NOMO-1 (cell line): ENCODE data around the gene ISG15.
"Not testable (repeated sequence)": the region's sequence is repeated elsewhere in the genome, so short reads cannot be mapped to it uniquely, and the experiment has no call there.

ENCODE experiments used
- DNase-seq, 2 experiments: peaks; one replicate each; lab custom pipeline; 2025; ENCODE audit not compliant: unreplicated experiment in 2 of 2; lab: John Stamatoyannopoulos, UW

Gene ISG15

DNA sequence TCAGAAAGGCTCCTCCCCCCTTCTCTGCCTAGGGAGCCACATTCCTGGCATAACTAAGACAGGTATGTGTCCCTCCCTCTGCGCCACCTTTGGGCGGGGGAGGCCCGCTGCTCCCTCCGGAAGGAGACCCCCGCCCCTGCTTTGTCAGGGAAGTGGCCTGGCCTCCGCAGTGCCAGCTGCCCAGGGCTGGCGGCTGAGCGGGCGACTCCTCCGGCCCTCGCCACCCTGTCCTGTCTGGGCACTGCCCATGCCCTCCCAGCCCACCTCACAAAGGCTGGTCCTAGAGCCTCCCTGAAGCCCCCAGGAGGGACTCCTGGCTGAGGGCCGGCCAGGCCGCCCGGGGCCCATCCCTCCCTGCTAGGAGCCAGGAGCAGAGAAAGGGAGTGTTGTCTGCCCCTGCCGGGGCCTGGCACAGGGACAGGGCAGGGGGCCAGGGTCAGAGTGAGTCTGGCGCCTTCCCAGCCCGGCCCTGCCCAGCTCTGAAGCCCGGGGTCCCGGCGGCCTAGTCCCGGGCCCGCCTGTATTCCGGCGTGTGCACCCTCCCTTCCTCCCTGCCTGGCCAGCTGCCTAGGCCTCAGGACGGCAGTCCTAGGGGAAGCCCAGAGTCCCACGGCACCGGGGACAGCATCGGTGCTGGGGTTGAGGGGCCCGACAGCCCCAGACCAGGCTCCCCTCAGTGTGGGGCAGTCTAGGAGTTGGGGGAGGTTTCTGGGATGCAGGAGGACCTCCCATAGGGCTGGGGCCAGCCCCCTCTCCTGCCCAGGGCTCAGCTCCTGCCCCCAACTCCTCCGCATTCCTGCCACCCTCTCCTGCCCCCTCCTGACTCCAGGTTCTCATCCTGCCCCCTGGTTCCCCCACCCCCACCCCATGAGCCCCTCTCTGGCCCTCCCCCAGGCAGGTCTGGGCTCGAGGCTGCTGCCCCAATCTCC lies 11.7 kb downstream of the ISG15 start:
- no peak for DNase-seq

DNA sequence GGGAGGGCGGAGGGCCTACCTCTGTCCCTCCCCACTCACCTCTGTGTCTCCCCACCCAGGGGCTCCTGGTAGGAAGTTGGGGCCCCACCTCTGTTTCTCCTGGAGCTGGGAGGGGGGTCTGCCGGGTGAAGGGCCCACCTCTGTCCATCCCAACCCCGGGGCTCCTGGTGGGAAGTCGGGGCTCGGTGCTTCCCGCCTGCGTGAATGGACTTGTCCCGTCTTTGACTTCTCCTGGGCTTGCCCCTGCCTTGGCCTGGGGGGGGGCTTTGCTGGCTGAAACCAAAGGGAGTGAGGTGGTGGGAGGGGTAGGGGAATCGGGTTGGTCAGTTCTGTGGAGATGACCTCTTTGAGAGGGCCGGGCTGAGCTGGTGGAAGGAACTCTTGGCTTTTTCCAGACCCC lies 12.4 kb downstream of the ISG15 start:
- DNase-seq: no peak

DNA sequence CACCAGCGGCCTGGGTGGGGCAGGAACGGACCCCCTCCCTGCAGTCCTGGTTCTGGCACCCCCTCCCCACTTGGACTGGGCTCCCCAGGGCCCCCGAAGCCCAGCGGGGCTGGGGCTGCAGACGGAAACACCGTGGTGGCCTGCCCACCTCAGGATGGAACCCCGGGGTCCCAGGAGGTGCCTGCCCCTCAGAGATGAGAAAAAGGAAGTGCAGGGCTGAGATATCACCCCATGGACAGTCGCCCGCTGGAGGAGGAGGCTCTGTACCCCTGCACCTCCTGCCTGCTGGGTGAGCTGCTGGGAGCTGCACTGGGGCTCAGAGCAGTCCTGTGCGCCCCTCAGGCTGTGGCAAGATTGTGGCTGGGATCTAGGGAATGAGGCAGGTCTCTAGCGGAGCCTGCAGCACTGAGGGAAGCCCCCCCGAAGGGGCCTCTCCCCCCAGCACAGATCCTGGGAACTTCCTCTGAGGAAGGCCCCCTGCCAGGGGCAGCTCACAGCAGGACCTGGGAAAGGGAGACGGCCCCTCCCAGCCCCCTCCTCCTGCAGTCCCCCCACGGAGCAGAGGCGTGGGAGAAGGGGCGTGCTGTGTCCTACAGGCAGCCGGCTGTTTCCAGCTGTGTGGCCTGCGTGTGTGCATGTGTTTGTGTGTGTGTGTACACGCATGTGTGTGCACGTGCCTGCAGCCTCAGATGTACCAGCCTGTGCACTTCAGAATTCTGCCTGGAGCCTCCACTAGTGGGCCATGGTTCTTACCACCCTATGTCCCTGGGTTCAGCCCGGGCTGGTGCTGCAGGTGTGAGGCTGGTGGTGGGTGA lies 13.5 kb downstream of the ISG15 start:
- no peak for DNase-seq

DNA sequence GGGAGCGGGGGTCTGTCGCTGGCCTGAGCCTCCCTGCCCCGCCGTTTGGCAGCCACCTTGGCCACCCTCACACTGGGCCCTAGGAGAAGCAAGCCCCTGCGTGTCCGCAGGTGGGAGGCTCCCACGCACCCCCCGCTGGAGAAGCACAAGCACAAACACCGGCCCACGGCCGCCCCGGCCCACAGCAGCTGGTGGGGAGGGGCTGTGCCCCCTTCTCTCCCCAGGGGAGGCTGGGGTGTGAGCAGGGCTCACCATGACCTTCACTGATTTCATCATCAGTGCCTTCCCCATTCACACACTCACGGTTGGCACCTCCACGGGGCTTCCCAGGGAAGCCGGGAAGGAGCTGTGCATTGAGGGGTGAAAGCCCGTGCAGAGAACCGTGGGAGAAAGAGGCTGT lies 14.5 kb downstream of the ISG15 start:
- no peak for DNase-seq

DNA sequence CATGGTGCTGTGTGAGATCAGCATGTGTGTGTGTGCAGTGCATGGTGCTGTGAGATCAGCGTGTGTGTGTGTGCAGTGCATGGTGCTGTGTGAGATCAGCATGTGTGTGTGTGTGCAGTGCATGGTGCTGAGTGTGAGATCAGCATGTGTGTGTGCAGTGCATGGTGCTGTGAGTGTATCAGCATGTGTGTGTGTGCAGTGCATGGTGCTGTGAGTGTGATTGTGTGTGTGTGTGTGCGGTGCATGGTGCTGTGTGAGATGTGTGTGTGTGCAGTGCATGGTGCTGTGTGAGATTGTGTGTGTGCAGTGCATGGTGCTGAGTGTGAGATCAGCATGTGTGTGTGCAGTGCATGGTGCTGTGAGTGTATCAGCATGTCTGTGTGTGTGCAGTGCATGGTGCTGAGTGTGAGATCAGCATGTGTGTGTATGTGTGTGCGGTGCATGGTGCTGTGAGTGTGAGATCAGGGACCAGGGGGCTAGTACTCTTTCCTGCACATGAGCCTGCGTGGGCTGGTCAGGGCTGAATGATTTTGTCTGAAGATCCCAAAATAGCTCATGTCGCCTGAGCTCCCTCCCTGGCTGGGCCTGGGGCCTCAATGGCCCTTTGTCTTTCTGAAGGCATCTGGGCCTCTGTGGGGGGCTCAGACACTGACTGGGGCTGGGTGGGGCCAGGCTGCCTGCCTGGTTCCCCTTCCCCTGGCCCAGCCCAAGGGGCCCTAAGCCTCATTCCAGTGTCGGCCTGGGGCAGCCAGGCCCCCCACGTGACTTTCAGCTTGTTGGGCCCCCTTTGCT lies 17.8 kb downstream of the ISG15 start:
- DNase-seq: not testable (repeated sequence)

DNA sequence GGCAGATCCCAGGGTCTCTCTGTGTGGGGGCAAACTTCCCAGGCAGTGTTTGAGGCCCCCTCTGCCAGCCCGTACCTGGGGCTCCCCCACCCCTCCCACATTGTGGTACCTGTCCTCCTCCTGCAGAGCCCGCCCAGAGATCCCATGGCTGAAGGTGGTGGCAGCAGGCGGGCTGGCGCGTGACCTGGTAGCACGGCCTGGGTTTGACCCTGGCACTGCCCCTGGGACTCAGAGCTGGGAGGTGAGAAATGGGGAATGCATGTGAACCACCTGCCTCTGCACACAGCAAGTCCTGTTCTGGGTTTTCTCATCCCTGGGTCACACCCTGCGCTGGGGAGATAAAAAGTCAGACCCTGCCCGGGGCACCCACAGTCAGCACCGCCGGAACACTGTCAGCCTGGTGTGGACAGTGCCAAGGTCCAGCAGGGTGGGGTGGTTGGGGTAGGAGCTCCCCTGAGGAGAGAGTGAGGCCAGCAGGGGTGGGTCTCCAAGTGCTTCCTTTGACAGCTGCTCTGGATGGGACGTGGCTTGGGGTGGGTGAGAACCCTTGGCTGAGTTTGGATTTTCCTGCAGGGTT lies 18.4 kb downstream of the ISG15 start:
- DNase-seq: no peak

DNA sequence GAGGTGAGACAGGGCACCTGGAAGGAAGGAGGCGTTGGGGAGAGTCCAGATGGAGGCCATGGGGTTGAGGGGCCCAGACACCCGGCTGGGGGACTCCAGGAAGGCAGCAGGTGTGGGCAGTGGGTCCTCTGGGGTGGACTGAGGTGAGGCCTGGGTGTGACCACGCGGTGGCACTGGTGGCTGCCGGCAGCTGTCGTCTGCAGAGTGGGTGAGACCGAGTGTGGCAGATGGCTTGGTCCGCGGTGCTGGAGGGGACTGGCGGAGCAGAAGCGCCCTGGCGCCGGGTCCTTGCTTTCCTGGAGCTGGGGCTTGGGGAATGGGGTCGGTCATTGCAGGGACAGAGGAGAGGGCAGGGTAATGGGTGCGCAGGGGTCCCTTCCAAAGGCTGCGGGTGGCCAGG lies 19.1 kb downstream of the ISG15 start:
- no peak for DNase-seq

DNA sequence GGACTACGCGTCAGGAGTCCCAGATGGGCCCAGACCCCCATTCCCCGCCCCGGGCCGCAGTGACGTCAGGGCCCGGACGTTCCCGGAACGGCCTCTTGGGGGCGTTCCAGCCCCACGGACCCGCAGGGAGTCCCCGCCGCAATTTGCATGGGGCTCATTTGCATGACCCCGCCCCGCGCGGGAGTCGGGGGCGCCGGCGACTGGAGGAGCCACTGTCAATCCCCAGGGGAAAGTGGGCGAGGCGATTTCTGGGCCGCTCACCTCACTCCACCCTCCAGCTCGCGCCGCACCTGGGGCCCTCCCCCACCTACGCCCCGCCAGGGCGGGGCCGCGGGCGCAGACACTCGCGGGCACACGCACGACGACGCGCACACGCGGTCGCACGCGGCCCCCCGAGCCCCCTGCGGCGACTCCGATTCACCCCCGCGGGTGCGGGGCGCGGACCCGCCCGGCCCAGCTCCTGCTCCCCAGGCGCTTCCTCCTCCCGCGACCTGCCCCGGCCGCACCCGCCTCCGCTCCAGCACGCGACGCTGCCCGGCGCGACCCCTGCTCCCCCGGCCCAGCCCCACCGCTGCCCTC lies 19.8 kb downstream of the ISG15 start:
- DNase-seq: peak; percentile 65 to 81

DNA sequence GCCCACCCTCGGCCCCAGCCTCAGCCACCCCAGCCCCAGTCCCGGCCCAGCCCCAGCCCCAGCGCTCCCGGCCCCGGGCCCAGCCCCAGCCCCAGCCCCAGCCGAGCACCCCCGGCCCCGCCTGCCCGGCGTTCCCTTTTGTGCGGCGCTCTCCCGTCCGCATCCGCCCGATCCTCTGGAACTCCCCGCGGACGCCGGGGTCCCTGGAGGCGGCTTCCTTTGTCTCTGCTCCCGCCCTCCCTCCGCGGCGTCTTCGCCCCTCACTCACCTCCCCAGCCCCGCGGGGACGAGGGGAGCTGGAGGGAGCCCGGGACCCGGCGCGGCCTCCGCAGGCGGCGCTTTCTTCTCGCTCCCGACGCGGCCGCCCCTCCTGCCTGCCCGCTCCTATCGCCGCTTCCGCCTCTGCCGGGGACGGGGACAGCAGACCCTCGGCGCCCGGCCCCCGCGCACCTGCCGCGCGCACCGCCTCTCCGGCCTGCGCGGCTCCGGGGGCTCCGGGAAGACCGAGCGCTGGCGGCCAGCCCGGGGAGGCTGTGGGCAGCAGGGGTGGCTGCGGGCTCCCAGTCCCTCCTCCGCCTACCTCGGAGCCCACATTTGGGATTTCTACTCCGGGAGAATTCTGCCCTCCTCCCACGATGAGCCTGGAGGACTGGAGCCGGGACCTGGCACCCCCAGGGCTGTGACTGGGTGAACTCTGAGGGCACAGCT lies 20.6 kb downstream of the ISG15 start:
- no peak for DNase-seq

DNA sequence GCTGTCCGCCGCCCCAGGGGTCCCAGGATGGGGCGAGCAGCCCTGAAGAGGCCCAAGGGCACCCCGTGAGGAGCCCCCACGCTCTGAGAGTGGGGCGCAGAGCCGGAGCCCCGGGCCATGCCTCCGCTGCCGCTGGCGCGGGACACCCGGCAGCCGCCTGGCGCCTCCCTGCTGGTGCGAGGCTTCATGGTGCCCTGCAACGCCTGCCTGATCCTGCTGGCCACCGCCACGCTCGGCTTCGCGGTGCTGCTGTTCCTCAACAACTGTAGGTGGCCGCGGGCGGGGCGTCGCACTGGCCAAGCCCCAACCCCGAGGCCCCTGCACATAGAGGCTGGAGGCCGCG lies 21.1 kb downstream of the ISG15 start:
- no peak for DNase-seq

DNA sequence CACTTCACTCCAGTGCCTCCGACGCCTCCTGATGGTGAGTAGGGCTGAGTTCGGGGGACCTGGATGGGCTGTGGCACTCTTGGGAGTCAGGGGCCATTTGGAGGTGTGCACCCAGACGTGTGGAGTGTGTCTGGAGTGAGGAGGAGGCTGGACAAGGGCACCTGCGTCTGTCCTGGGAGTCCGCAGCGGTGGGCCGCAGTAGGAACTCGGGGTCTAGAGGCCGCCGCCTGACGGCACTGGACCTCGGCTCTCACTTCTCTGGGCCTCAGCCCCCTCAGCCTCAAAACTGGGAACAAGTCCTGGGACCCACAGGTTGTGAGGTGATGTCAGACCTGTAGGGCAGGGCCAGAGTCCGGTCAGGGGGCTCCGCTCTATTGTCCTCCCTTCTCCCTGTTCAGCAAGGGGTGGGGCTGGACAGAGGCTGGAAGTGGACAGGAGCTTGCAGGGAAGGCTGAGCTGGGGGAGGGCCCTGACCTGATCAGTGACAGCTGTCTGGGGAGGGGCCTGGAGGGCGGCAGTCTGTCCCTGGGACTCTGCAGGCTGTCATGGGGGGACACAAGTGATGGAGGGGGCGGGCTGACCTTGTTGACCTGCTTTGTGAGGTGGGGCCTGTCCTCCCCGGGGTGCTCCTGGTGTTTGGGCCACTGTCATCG lies 22.1 kb downstream of the ISG15 start:
- DNase-seq: no peak

DNA sequence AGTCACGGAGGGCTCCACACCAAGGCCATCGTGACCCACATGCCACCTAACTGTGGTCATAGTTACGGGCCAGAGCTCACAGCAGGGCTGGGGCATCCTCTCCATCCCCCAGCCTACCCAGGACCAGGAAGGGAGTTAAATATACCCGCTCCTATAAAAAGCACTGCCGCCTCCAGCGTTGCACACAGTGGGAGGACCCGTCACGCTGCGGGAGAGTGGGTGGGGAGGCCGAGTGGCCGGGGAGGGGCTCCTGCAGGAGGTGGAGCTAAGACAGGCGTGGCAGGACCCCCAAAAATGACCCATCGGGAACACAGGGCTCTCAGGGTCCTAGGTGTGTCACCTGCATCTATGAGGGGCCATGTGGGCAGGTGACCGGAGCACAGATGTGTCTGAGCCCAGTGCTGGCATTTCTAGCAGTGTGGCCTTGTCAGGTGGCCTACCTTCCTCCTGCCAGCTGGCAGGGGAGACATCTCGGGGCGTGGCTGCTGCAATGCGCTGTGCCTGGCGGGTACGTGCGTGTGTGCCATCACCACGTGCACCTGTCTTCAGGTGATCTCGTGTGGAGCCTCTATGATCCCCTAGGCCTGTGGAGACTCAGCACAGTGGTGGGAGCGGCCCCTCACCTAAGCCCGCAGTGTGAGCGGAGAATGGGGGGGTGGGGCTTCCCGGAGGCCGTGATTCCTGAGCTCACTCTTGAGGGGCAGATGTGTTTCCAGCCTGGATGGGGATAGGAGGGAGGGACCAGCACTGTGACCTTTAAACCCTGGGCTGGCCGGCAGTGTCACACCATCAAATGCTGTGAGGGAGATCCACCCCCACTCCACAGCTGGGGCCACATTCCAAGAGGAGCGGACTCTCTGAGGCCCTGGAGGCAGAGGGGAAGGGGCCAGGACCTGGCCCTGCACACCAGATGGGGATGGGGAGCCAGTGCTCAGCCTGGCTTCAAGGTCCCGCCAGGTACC lies 24.4 kb downstream of the ISG15 start:
- DNase-seq: no peak

DNA sequence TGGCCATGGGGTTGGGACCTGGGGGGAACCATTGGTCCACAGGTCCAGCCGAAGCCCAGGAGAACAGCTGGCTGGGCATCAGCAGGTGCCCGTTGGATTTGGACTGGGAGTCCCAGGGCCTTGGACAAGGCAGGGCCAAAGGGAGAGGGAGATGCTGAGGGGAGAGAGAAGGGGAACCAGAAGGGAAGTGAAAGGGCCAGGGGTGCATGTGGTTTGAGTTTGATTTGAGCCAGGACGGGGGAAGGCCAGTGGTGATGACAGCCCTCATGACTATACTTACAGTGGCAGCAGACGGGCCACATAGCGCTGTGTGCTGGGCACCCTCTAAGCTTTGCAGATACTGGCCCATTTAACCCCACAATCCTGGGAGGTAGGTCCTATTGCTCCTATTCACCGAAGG lies 25.4 kb downstream of the ISG15 start:
- DNase-seq: peak; percentile 82 to 89

DNA sequence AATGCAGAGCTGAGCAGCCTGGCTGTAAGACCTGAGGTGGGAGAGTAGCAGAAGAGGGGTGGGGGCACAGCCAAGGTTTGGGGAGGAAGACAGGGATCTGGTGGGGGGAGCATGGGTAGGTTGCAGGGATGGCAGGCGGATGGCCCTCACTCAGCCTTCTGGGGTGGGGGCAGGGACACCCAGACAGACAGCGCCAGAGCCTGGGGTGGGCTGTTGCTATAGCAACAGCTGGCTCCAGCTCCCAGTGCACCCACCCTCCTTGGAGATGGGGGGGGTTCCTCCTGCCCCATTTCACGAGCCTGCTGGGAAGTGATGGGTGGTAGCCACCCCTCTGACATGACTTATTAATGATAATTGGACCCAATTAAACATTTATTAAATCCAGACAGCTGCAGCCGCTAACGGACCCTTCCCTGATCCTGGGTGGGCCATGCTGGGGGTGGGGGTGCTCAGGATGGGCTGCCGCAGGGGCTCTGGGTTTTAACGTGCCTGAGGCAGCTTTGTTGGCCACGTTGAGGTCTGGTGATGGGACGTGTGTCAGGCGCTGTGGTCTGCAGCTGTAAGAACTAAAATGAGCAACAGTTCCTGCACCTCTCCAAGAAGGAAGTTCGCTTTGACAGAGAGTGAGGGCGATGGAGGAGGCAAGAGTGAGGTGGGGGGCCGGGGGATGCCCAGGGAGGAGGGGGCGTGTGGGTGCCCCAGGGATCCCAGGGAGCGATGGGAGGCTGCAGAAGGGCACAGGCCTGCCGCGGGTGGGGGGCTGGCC lies 26.0 kb downstream of the ISG15 start:
- peak; percentile 20 to 49 for DNase-seq

DNA sequence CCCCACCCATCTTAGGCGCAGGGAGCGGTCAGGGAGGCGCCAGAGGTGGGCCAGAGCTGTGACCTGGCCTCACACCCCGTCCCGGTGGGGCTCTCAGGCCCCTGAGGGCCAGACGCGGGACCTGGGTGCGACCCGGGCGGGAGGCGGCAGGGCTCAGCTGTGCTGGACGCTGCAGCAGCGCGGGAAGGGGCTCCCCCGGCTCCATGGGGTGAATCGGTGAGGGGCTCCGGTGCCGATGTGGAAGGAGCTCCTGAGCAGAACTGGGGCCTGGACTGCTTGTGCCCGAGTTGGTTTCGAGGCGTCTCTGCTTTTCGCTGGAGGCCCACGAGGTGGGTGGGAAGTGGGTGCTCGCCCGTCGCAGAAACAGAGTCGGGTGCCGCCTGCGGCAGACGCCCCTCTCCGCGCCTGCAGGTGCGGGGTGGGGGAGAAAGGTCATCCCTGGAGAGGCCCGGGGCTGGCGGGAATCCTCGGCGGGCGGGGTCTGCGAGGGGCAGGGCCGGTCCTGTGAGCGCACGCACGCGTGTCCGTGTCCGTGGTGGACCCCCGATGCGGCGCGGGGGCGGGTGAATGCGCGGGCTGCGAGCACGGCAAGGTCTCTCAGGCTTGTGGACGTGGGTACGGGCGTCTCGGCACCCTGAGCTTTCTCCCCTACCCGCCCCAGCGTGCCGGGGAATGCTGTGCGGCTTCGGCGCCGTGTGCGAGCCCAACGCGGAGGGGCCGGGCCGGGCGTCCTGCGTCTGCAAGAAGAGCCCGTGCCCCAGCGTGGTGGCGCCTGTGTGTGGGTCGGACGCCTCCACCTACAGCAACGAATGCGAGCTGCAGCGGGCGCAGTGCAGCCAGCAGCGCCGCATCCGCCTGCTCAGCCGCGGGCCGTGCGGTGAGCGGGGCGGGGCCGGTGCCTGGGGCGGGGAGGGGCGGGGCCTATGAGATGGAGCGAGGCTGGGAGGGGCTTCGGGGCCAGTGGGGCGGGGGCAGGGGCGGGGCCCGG lies 27.0 kb downstream of the ISG15 start:
- DNase-seq: peak; percentile 31 to 52

DNA sequence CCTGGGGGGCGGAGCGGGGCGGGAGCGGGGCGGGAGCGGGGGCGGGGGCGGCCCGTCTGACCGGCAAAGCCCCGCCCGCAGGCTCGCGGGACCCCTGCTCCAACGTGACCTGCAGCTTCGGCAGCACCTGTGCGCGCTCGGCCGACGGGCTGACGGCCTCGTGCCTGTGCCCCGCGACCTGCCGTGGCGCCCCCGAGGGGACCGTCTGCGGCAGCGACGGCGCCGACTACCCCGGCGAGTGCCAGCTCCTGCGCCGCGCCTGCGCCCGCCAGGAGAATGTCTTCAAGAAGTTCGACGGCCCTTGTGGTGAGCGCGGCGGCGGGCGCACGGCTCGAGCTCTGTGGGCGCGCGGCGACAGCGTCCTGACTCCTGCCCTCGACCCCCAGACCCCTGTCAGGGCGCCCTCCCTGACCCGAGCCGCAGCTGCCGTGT lies 27.8 kb downstream of the ISG15 start:
- DNase-seq: no peak
